IMR-90 (cell line): ENCODE results near the gene EDA. TPM values are rescaled to one million over a fixed set of nuclear protein-coding genes. Genes with fewer than 3 reads are reported as not detected.
A peak's percentile ranks its signal among the peaks of the same experiment; 100 is the strongest.

Experiments
- ATAC-seq: fragments of 200-7000 bp; cut with Tn5 transposase; 2 replicates; pipeline ENCODE4 v1.9.1; 2020; ENCODE audit warnings: low read depth, mild to moderate bottlenecking, moderate library complexity
- BruUV-seq: library from RNA; stranded (reverse); fragments of 400-500 nt; replicated peaks from 2 replicates; lab custom pipeline; 2021; lab: Mats Ljungman, UMichigan
- CTCF ChIA-PET: fragments of 300-600 bp; formaldehyde crosslinking; extraction: SDS; loops from one replicate; lab custom pipeline; 2021; ENCODE audit warnings: antibody characterized with exemption; lab: Yijun Ruan, JAX
- POLR2A ChIA-PET: fragments of 300-600 bp; sonication (Branson Sonifier 250); formaldehyde crosslinking; loops from one replicate; lab custom pipeline; 2022; ENCODE audit warnings: antibody characterized with exemption; ENCODE audit not compliant: unreplicated experiment; lab: Charles Lee
- DNase-seq: peaks from one replicate; pipeline ENCODE4 v3.0.0; 2013
- H2AFZ ChIP-seq: replicated peaks from 2 replicates; pipeline ENCODE3; 2013; ENCODE audit warnings: low read length, mild to moderate bottlenecking; ENCODE audit not compliant: poor library complexity
- H2AK5ac ChIP-seq: 2 replicates; pipeline ENCODE4 v1.6.1; 2013; ENCODE audit warnings: low read depth, low read length, inconsistent platforms
- H2AK9ac ChIP-seq: replicated peaks from 2 replicates; pipeline ENCODE3; 2013; ENCODE audit warnings: mild to moderate bottlenecking, low read depth, low read length, moderate library complexity; ENCODE audit not compliant: poor library complexity
- H2BK120ac ChIP-seq: 2 replicates; pipeline ENCODE4 v1.6.1; 2013; ENCODE audit warnings: low read depth, low read length, inconsistent platforms
- H2BK15ac ChIP-seq: 3 replicates; pipeline ENCODE4 v1.6.1; 2013; ENCODE audit warnings: low read depth, low read length, inconsistent platforms
- H2BK20ac ChIP-seq: 2 replicates; pipeline ENCODE4 v1.6.1; 2013; ENCODE audit warnings: low read depth, mild to moderate bottlenecking, inconsistent platforms, low read length, moderate library complexity
- H2BK5ac ChIP-seq: 2 replicates; pipeline ENCODE4 v1.6.1; 2013; ENCODE audit warnings: mild to moderate bottlenecking, low read depth, low read length, inconsistent platforms; ENCODE audit not compliant: poor library complexity, severe bottlenecking
- H3K14ac ChIP-seq: replicated peaks from 2 replicates; pipeline ENCODE4 v1.6.1; 2013; ENCODE audit warnings: low read depth, low read length, inconsistent platforms
- H3K18ac ChIP-seq: 2 replicates; pipeline ENCODE4 v1.6.1; 2013; ENCODE audit warnings: low read depth, low read length, control low read depth
- H3K23ac ChIP-seq: 2 replicates; pipeline ENCODE4 v1.6.1; 2013; ENCODE audit warnings: low read depth, low read length, inconsistent platforms
- H3K27ac ChIP-seq: 2 replicates; pipeline ENCODE4 v1.5.1; 2013; ENCODE audit warnings: mild to moderate bottlenecking, control low read depth, low read length; ENCODE audit not compliant: insufficient read depth
- H3K27me3 ChIP-seq: 2 replicates; pipeline ENCODE4 v1.6.1; 2013; ENCODE audit warnings: low read length; ENCODE audit not compliant: control insufficient read depth, insufficient read depth
- H3K36me3 ChIP-seq: 2 replicates; pipeline ENCODE4 v1.6.1; 2013; ENCODE audit warnings: low read length, mixed read lengths; ENCODE audit not compliant: control insufficient read depth, insufficient read depth
- H3K4ac ChIP-seq: 2 replicates; pipeline ENCODE4 v1.6.1; 2013; ENCODE audit warnings: low read depth, low read length, inconsistent platforms
- H3K4me1 ChIP-seq: 2 replicates; pipeline ENCODE4 v1.6.1; 2013; ENCODE audit warnings: low read length, mixed read lengths; ENCODE audit not compliant: control insufficient read depth, insufficient read depth
- H3K4me2 ChIP-seq: 2 replicates; pipeline ENCODE4 v1.6.1; 2013; ENCODE audit warnings: low read depth, mild to moderate bottlenecking, control low read depth, low read length, moderate library complexity
- H3K4me3 ChIP-seq: 2 replicates; pipeline ENCODE4 v1.5.1; 2013; ENCODE audit warnings: low read depth, mild to moderate bottlenecking, control low read depth, low read length, moderate library complexity; ENCODE audit not compliant: insufficient read depth
- H3K56ac ChIP-seq: 2 replicates; pipeline ENCODE4 v1.6.1; 2013; ENCODE audit warnings: low read length, inconsistent platforms; ENCODE audit not compliant: insufficient read depth; ENCODE audit errors: extremely low read depth
- H3K79me1 ChIP-seq, 2 experiments: 2 replicates each; pipeline ENCODE4 v1.6.1; 2013; ENCODE audit warnings: low read length in 2 of 2, inconsistent platforms in 1 of 2, low read depth in 1 of 2
- H3K9ac ChIP-seq: 2 replicates; pipeline ENCODE4 v1.6.1; 2013; ENCODE audit warnings: low read depth, low read length, control low read depth
- H3K9me1 ChIP-seq: 2 replicates; pipeline ENCODE4 v1.6.1; 2013; ENCODE audit warnings: low read length, inconsistent platforms; ENCODE audit not compliant: insufficient read depth
- H3K9me3 ChIP-seq: 2 replicates; pipeline ENCODE4 v1.6.1; 2013; ENCODE audit warnings: low read length; ENCODE audit not compliant: control insufficient read depth, insufficient read depth
- H4K20me1 ChIP-seq: 2 replicates; pipeline ENCODE4 v1.6.1; 2013; ENCODE audit warnings: low read length, inconsistent platforms; ENCODE audit not compliant: insufficient read depth
- H4K5ac ChIP-seq: 2 replicates; pipeline ENCODE4 v1.6.1; 2013; ENCODE audit warnings: mild to moderate bottlenecking, low read depth, low read length, control low read depth
- H4K8ac ChIP-seq, 2 experiments: 2 replicates each; pipeline ENCODE4 v1.6.1; 2013; ENCODE audit warnings: low read depth in 2 of 2, low read length in 2 of 2, control low read depth in 1 of 2, inconsistent platforms in 1 of 2
- H4K91ac ChIP-seq: 2 replicates; pipeline ENCODE4 v1.6.1; 2013; ENCODE audit warnings: low read depth, low read length, inconsistent platforms; ENCODE audit not compliant: insufficient read depth
- BHLHE40 ChIP-seq: fragments of 150-350 bp; IDR thresholded peaks from 2 replicates; pipeline ENCODE4 v1.6.1; 2016; ENCODE audit warnings: mild to moderate bottlenecking, low read depth, low read length
- CEBPB ChIP-seq: IDR thresholded peaks from 2 replicates; pipeline ENCODE4 v1.6.1; 2012; ENCODE audit warnings: low read depth, low read length, improper control_type of control experiment
- CHD1 ChIP-seq: IDR thresholded peaks from 2 replicates; pipeline ENCODE4 v1.6.1; 2012; ENCODE audit warnings: low read depth, low read length, improper control_type of control experiment
- ELK1 ChIP-seq: fragments of 150-350 bp; IDR thresholded peaks from 2 replicates; pipeline ENCODE4 v1.6.1; 2016; ENCODE audit warnings: low read depth, mild to moderate bottlenecking, low read length, moderate library complexity, borderline replicate concordance
- MAFK ChIP-seq: IDR thresholded peaks from 2 replicates; pipeline ENCODE4 v1.6.1; 2012; ENCODE audit warnings: low read depth, low read length, improper control_type of control experiment
- MAZ ChIP-seq: IDR thresholded peaks from 2 replicates; pipeline ENCODE4 v1.6.1; 2012; ENCODE audit warnings: low read depth, mild to moderate bottlenecking, low read length, improper control_type of control experiment, moderate library complexity, borderline replicate concordance
- NFE2L2 ChIP-seq: fragments of 150-350 bp; IDR thresholded peaks from 2 replicates; pipeline ENCODE4 v1.6.1; 2016; ENCODE audit warnings: low read depth, mild to moderate bottlenecking, low read length
- POLR2A ChIP-seq: IDR thresholded peaks from 2 replicates; pipeline ENCODE4 v1.6.1; 2012; ENCODE audit warnings: mild to moderate bottlenecking, low read depth, low read length
- RAD21 ChIP-seq: IDR thresholded peaks from 2 replicates; pipeline ENCODE4 v1.6.1; 2012; ENCODE audit warnings: low read length, improper control_type of control experiment
- RCOR1 ChIP-seq: IDR thresholded peaks from 2 replicates; pipeline ENCODE4 v1.6.1; 2012; ENCODE audit warnings: mild to moderate bottlenecking, low read length, improper control_type of control experiment; ENCODE audit not compliant: insufficient replicate concordance
- USF2 ChIP-seq: fragments of 150-350 bp; IDR thresholded peaks from 2 replicates; pipeline ENCODE4 v1.6.1; 2017; ENCODE audit warnings: mild to moderate bottlenecking, antibody characterized with exemption, low read length, low read depth
- WGBS, 2 experiments: methylation state at CpG; one replicate each; pipeline versions ENCODE4 v1.1.5 to v1.1.7; 2013; ENCODE audit warnings: missing lambda C conversion rate in 2 of 2; ENCODE audit not compliant: insufficient read length in 1 of 2; ENCODE audit errors: extremely low coverage in 2 of 2; 5-methylcytosine and 5-hydroxymethylcytosine counted together
- dilution Hi-C: fragments of 300-500 bp; cut with HindIII; formaldehyde crosslinking; loops from one replicate; pipeline ENCODE4 v1.14.3; 2018; ENCODE audit warnings: low sequenced_read_pairs; ENCODE audit not compliant: unreplicated experiment
- in situ Hi-C: fragments of 300-500 bp; cut with MboI; formaldehyde crosslinking; loops from 3 replicates; pipeline ENCODE4 v1.14.3; 2019; ENCODE audit warnings: low sequenced_read_pairs, inconsistent platforms, mixed read lengths
- intact Hi-C: fragments of 100-400 bp; cut with micrococcal nuclease; formaldehyde crosslinking; loops from 2 replicates; pipeline ENCODE4 v1.10.0; 2022
- polyA plus RNA-seq, 3 experiments: library from polyadenylated mRNA; depleted of rRNA; stranded (reverse); fragments of >200 nt; gene quantifications; 2 replicates each; pipeline ENCODE4 v1.2.3, GENCODE V29; 2012; ENCODE audit warnings: low replicate concordance in 1 of 3
- total RNA-seq: library from RNA; depleted of rRNA; stranded (reverse); fragments of >200 nt; gene quantifications from 2 replicates; pipeline ENCODE4 v1.2.3, GENCODE V29; 2012

Gene EDA
- total and polyA plus RNA-seq, 2 of the 4 experiments (the other 2 are of a cell fraction) = under 0.01 TPM; not detected in 1

- Histone ChIP-seq H3K4me1 (no peaks in the 10 kb centered on the region), H3K14ac (no peak overlapping the region), H2BK20ac (no peak overlapping the region), H2BK15ac (no peak overlapping the region), H3K9me3 (no peaks in the 10 kb centered on the region; the same call in 1 of the 2 replicates), H2AK5ac (no peak overlapping the region), H3K9me1 (no peaks in the 10 kb centered on the region), H3K4me3 (no peak overlapping the region), H4K91ac (no peak overlapping the region), H3K27me3 (peaks cover 17% of the 10 kb centered on the region), H3K18ac (no peak overlapping the region), H3K27ac (no peak overlapping the region), H3K36me3 (no peaks in the 10 kb centered on the region), H2AK9ac (no peak overlapping the region), H3K56ac (no peak overlapping the region), H3K4me2 (peak overlapping the region; percentile 65; the same call in 1 of the 2 replicates), H3K4ac (no peak overlapping the region), H3K79me1 (no peaks in the 10 kb centered on the region), H4K8ac (no peak overlapping the region), H2BK5ac (no peak overlapping the region), H2AFZ (no peak overlapping the region), H4K5ac (no peak overlapping the region), H3K9ac (no peak overlapping the region), H2BK120ac (no peak overlapping the region), H4K20me1 (no peaks in the 10 kb centered on the region), H3K23ac (no peak overlapping the region)
- TF ChIP-seq CHD1 (no peak), MAFK (no peak), RAD21 (no peak), RCOR1 (no peak), CEBPB (no peak), MAZ (no peak), NFE2L2 (no peak), ELK1 (no peak), USF2 (no peak), BHLHE40 (no peak), POLR2A (no peak)
- in situ Hi-C loops (no loop called here), intact Hi-C loops (loop anchor here (5.0 kb wide), 2 partner anchors 482 to 793 kb away; no protein-coding TSS in a partner anchor), dilution Hi-C loops (no loop called here)
- DNase-seq = no peak
- no CpG with 5 or more reads among the region's 7 CpGs for WGBS, 2 experiments
- ChIA-PET POLR2A (no interaction called here), CTCF (no interaction called here)
- no peak for ATAC-seq
- BruUV-seq = no TSS peak
Observed at GRCh38 chrX:69615342-69615741, 571 bp upstream of the EDA start.
